Endothelial cell of umbilical vein (primary cell): ENCODE data around the gene NEU4. TPM values are rescaled to one million over a fixed set of nuclear protein-coding genes. Genes with fewer than 3 reads are reported as not detected.

Source experiments
- BruUV-seq: library from RNA; stranded (reverse); fragments of 400-500 nt; replicated peaks from 2 replicates; lab custom pipeline; 2021; lab: Mats Ljungman, UMichigan
- CTCF ChIA-PET: fragments of 300-600, 350-600 bp; sonication (Branson Sonifier 250); formaldehyde crosslinking; loops from one replicate; lab custom pipeline; 2021; ENCODE audit warnings: antibody characterized with exemption, inconsistent platforms; lab: Charles Lee
- POLR2A ChIA-PET: fragments of 300-600, 350-600 bp; sonication (Branson Sonifier 250); formaldehyde crosslinking; loops from one replicate; lab custom pipeline; 2021; ENCODE audit warnings: antibody characterized with exemption, inconsistent platforms; lab: Charles Lee
- DNase-seq: peaks from one replicate; pipeline ENCODE4 v3.0.0-alpha.2; 2011; ENCODE audit warnings: low read depth, low spot score
- FAIRE-seq: peaks from 2 replicates; lab custom pipeline; 2011; peaks lifted over from hg19 to GRCh38; lab: Jason Lieb, UNC
- H2AFZ ChIP-seq: 2 replicates; pipeline ENCODE4 v1.6.0; 2012; ENCODE audit warnings: low read depth, low read length, control low read depth, inconsistent platforms
- H3K27ac ChIP-seq: 2 replicates; pipeline ENCODE4 v1.5.1; 2011; ENCODE audit warnings: low read depth, mild to moderate bottlenecking, control low read depth, low read length, moderate library complexity; ENCODE audit not compliant: insufficient read depth
- H3K27me3 ChIP-seq, 2 experiments: 2 replicates each; pipeline versions ENCODE4 v1.6.0 to v1.6.1; 2011; ENCODE audit warnings: low read length in 2 of 2, mixed read lengths in 1 of 2; ENCODE audit not compliant: control insufficient read depth in 2 of 2, insufficient read depth in 2 of 2
- H3K36me3 ChIP-seq, 2 experiments: 2 replicates in 1 of 2; 3 replicates in 1 of 2; pipeline ENCODE4 v1.5.1; 2011; ENCODE audit warnings: low read length in 2 of 2, mild to moderate bottlenecking in 1 of 2, moderate library complexity in 1 of 2; ENCODE audit not compliant: control insufficient read depth in 2 of 2, insufficient read depth in 2 of 2; ENCODE audit errors: extremely low read depth in 1 of 2
- H3K4me1 ChIP-seq: 3 replicates; pipeline ENCODE4 v1.5.1; 2011; ENCODE audit warnings: mild to moderate bottlenecking, low read length; ENCODE audit not compliant: control insufficient read depth, insufficient read depth; ENCODE audit errors: extremely low read depth
- H3K4me2 ChIP-seq: 2 replicates; pipeline ENCODE4 v1.6.1; 2011; ENCODE audit warnings: low read length, control low read depth, mixed read lengths; ENCODE audit not compliant: insufficient read depth
- H3K4me3 ChIP-seq, 3 experiments: fragments of 200-600 bp in 1 of 3; sonication (generic), shearing (Covaris generic) in 1 of 3; replicated peaks in 1 of 3; 2 replicates each; pipeline ENCODE4 v1.5.1; 2011 to 2016; ENCODE audit warnings: control low read depth in 3 of 3, low read length in 3 of 3, mild to moderate bottlenecking in 2 of 3, inconsistent platforms in 1 of 3, low read depth in 1 of 3, moderate library complexity in 1 of 3; ENCODE audit not compliant: insufficient read depth in 1 of 3
- H3K79me2 ChIP-seq: 2 replicates; pipeline ENCODE4 v1.6.0; 2012; ENCODE audit warnings: low read length, inconsistent platforms; ENCODE audit not compliant: control insufficient read depth, insufficient read depth
- H3K9ac ChIP-seq: replicated peaks from 2 replicates; pipeline ENCODE3; 2011; ENCODE audit warnings: low read length, control low read depth; ENCODE audit not compliant: insufficient read depth; ENCODE audit errors: extremely low read depth
- H3K9me1 ChIP-seq: replicated peaks from 3 replicates; pipeline ENCODE4 v1.6.0; 2011; ENCODE audit warnings: mild to moderate bottlenecking, low read length; ENCODE audit not compliant: control insufficient read depth, insufficient read depth; ENCODE audit errors: extremely low read depth
- H3K9me3 ChIP-seq: replicated peaks from 2 replicates; pipeline ENCODE4 v1.5.1; 2012; ENCODE audit warnings: low read length, inconsistent platforms; ENCODE audit not compliant: control insufficient read depth, insufficient read depth
- H4K20me1 ChIP-seq: replicated peaks from 2 replicates; pipeline ENCODE3; 2011; ENCODE audit warnings: mild to moderate bottlenecking, low read length; ENCODE audit not compliant: control insufficient read depth, insufficient read depth; ENCODE audit errors: extremely low read depth
- EZH2 ChIP-seq: IDR thresholded peaks from 2 replicates; pipeline ENCODE4 v1.6.1; 2012; ENCODE audit warnings: borderline replicate concordance, low read depth, mild to moderate bottlenecking, moderate library complexity, low read length, inconsistent platforms; ENCODE audit not compliant: severe bottlenecking
- GATA2 ChIP-seq: IDR thresholded peaks from 2 replicates; pipeline ENCODE4 v1.7.0; 2011; ENCODE audit warnings: low read depth, mild to moderate bottlenecking, moderate library complexity, mixed read lengths, low read length; ENCODE audit not compliant: insufficient read length, insufficient read depth
- JUN ChIP-seq: IDR thresholded peaks from 2 replicates; pipeline ENCODE4 v1.6.1; 2011; ENCODE audit warnings: borderline replicate concordance, low read depth; ENCODE audit not compliant: insufficient read length, insufficient read depth
- MYC ChIP-seq: IDR thresholded peaks from one replicate; pipeline ENCODE4 v1.6.1; 2011; ENCODE audit warnings: mild to moderate bottlenecking, low read depth, low read length
- POLR2A ChIP-seq: IDR thresholded peaks from 2 replicates; pipeline ENCODE4 v1.6.1; 2012; ENCODE audit warnings: low read depth, mild to moderate bottlenecking, control low read depth, low read length
- dilution Hi-C: fragments of 300-500 bp; cut with MboI; formaldehyde crosslinking; loops from one replicate; pipeline ENCODE4 v1.15.0; 2019; ENCODE audit warnings: low sequenced_read_pairs; ENCODE audit not compliant: extremely low pct_ligation_motif_present
- intact Hi-C: fragments of 100-400 bp; cut with micrococcal nuclease; formaldehyde crosslinking; loops from one replicate; pipeline ENCODE4 v1.10.0; 2022
- polyA plus RNA-seq, 4 experiments: library from polyadenylated mRNA; depleted of rRNA in 3 of 4; stranded (reverse) in 3 of 4; unstranded in 1 of 4; fragments of >200 nt; gene quantifications; 2 replicates each; pipeline versions ENCODE4 v1.2.1 to v1.2.3, GENCODE V29; 2011 to 2012; ENCODE audit warnings: missing spikeins in 1 of 4
- total RNA-seq: library from RNA; stranded (reverse); gene quantifications from 2 replicates; pipeline ENCODE4 v1.2.3, GENCODE V29; 2021

NEU4 gene
- total and polyA plus RNA-seq, 2 donors (not counting 3 experiments of a cell fraction or from before 2014, with no cell fraction given): not detected

DNA sequence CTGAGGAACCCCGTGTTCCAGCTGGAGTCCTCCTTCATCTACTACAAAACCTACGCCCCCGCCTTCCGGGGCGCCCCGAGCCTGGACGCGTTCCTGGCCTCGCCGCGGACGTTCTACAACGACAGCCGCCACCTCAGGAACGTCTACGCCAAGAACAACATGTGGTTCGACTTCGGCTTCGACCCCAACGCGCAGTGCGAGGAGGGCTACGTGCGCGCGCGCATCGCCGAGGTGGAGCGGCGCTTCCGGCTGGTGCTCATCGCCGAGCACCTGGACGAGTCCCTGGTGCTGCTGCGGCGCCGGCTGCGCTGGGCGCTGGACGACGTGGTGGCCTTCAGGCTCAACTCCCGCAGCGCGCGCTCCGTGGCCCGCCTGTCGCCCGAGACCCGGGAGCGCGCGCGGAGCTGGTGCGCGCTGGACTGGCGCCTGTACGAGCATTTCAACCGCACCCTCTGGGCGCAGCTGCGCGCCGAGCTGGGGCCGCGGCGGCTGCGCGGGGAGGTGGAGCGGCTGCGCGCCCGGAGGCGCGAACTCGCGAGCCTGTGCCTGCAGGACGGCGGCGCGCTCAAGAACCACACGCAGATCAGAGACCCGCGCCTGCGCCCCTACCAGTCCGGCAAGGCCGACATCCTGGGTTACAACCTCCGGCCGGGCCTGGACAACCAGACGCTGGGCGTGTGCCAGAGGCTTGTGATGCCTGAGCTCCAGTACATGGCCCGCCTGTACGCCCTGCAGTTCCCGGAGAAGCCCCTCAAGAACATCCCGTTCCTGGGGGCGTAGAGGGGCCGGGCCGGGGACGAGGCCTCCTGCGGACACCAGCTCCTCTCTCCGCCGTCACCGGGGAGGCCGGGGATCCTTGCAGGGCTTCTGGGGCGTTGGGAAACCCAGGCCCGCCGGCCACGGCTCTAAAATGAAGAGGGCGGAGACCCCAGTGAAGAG is 5.3 kb upstream of the NEU4 start:
- DNase-seq (peak; percentile 29), FAIRE-seq (peak; percentile 26)
- Histone ChIP-seq H3K27me3 (peaks cover 15 to 18% of the 10 kb centered on the region in 2 experiments), H3K9me1 (no peaks in the 10 kb centered on the region), H4K20me1 (no peaks in the 10 kb centered on the region), H3K9me3 (no peaks in the 10 kb centered on the region), H3K79me2 (no peaks in the 10 kb centered on the region), H3K4me1 (peaks cover 5% of the 10 kb centered on the region), H3K36me3 (no peaks in the 10 kb centered on the region), H3K9ac (no peak overlapping the region), H3K4me3 (peak overlapping the region in 1 of 3 experiments; percentile 24), H3K4me2 (peak overlapping the region; percentile 53), H2AFZ (peak overlapping the region; percentile 42), H3K27ac (no peak overlapping the region)
- TF ChIP-seq GATA2 (no peak), POLR2A (no peak), JUN (no peak), MYC (no peak), EZH2 (peak; percentile 66)
- dilution Hi-C loops: no loop called here
- intact Hi-C loops: no loop called here
- ChIA-PET POLR2A (no interaction called here), CTCF (interaction anchor here (1.0 to 1.5 kb wide), 4 partner anchors 28 to 65 kb away, joined by 3 to 4 read pairs (median 4); no protein-coding TSS in a partner anchor)
- no TSS peak for BruUV-seq
